Stimulated activated CD4-positive, alpha-beta T cell treated with anti-CD3 and anti-CD28 coated beads, TNF-alpha, amount 100 ng/mL, for 4 hours (primary cell): Measurements from ENCODE around the gene ESYT2.

Experiments
- DNase-seq, 3 experiments: peaks; one replicate each; pipeline ENCODE4 v3.0.0-alpha.2; 2020; ENCODE audit warnings: low read depth in 3 of 3

The ESYT2 gene

DNA sequence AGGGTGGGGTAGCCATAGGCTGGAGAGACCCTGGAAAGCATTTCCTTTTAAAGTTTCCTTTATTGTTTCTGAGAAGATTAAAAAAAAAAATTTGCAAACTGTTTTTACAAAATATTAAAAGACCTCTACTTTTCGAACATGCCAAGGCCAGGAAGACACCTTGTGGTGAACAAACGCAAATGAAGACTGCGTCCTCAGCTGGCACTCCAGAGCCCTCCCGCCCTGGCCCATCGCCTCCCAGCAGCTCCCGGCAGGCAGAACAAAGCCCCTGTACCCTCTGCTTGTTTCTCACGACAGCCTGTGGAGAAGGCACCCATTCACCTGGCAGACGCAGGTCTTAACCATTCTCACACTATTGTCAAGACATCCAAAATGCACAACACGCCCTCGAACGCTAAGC is 56.4 kb downstream of the ESYT2 start:
- DNase-seq: no peak

DNA sequence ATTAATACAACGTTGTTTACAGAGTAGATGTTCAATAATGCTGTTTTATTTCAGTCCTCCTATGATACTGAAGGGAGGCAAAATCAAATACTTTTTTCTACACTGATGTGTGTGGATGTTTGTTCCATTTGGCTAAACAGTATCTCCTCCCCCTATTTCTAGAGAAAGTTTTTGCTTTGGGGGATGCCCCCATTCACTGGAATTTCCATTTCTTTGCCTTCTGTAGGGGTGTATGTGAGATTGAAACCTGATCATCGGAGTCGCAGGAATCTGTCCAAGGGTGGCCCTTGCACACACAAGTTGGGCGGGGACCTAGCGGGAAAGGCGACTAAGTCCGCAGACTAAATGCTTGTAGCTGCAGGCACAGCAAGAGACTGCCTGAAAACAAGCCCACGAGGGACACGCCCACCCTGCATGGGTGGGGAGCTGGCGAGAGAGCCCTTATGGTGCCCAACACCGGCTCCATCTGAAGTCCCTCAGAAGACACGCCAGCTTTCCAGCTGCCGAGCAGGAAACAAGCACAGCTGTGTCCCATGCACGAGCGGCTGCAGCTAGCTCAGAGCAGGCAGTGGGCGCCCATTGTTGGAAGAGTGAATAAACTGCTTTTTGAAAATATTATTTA is 58.0 kb downstream of the ESYT2 start:
- no peak for DNase-seq

DNA sequence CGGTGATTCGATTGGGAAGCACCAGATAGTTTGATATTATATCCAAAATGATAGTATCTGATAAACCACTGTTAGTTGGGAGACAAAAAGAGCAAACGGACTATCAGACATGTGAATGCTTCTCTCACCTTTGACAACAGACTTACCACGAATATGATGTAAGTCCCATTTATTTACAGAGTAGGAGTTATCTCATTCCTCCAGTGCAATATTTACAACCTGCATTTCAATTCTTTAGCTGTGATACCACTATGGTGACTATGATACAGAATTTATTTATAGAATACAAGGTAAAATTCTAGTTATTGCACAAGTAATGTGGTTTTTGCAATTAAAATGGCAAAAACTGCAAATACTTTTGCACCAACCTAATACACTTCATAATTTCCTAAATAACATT is 61.6 kb downstream of the ESYT2 start:
- DNase-seq: no peak

DNA sequence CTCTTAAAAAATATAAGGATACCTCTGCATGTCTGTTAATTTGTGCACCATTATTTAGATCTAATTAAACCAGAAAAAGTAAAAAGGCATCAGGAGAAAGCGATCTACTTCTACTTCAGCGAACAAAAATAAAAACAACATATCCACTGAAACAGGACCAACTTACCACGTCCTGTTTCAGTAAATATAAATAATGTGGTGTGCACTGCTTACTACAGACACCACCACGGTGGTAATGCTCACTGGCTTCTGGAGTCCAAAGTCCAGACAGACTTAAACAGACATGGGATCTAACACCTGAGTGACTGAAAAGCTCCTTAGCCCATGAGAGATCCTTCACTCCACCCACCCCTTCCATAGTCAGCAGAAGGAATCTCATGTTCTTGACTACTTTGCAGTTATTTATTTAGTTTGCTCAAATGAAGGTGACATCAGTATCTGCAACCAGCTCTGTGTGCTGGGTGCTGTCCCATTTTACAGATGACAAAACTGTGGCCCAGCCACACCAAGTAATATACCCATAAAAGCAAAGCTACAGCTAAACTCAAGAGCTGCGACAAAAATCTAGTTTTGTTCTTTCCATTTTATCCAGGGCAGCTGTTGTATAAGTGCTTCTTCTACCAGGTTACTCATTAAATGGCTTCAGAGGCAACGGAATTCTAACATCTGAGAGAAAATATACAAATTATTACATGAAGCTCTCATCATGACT is 62.6 kb downstream of the ESYT2 start:
- no peak for DNase-seq

DNA sequence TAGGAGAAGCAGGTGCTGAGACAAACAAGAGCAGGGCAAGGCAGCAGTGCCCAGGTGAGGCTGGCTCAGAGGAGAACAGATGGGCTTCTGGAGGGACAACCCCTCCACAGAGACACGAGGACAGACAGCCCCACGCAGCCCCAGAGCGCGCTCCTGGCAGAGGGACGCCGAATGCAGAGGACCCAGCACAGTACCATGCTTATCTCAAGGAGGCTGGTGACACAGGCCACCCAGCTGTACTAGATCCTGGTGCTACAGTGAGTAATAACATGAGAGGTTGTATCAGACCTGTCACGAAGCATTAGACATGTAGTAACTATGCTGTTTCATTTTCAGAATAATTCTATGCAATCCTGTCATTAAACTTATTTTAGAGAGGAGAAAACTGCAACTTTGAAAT is 64.3 kb downstream of the ESYT2 start:
- DNase-seq: no peak

DNA sequence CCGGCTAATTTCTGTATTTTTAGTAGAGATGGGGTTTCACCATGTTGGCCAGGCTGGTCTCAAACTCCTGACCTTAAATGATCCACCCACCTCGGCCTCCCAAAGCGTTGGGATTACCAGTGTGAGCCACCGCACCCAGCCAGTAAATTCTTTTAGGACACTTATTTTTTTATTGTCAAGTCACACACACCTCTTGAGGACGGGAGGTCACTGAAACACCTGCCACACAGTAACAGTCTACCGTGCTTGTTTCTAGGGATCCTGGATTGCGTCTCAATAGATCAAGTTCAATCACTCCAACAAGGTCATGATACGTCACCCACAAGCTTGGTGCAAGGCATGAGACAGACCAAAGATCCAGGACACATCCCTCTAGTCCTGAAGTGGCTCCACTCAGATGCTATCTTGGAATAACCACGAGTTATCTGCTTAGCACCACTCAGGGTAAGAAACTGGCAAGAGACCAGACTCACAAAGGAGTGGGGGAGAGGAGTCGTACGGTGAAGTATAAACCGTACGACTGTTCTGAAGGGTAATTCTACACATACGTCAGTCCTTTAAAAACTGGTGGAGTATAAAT is 65.8 kb downstream of the ESYT2 start:
- DNase-seq: no peak

DNA sequence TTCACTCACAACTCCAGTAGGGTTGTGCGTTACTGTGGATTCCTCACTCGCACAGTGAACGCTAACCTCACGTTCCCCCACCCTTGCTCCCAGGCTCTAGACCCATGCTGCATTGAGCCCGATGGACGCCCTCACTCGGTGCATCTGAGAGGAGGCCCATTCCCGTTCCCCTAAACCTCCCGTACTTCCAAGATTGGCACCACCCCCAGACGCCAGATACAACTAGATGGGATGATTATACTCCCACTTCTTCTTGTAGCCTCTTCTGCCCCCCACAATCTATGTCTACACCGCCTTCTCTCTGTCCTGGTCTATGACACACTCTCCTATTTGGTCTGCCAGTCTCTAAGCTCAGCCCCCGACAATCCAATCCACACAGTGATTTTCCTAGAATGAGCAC is 67.4 kb downstream of the ESYT2 start:
- DNase-seq: no peak

DNA sequence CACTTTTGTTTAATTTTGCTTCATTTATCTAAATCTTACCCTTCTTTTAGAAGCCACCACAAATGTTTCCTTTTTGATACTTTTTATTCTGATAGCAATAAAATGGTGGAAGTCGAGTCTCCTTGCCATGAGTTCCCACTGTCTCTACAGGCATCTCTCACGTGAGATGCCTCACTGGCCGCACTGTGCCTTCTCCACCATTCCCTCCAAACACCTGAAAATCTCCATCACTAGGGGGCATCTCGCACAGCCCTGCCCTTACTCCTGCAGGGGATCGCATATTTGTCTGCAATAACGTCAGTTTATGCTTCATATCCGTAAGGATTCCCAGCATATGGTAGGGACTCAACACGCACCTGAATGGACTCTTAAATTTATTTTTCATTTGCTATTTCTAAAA is 68.4 kb downstream of the ESYT2 start:
- no peak for DNase-seq

DNA sequence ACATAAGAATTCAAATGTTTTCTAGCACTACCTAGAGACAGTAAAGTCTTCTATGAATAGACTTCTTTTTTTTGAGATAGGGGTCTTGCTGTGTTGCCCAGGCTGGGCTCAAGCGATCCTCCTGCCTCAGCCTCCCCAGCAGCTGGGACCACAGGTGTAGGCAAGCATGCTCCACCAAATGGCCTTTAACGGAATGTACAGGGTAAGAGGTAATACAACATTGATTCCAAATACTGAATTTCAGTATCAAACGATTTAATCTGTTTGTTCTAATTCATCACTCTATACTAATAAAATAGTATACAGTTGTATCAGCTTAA is 68.9 kb downstream of the ESYT2 start:
- no peak for DNase-seq

DNA sequence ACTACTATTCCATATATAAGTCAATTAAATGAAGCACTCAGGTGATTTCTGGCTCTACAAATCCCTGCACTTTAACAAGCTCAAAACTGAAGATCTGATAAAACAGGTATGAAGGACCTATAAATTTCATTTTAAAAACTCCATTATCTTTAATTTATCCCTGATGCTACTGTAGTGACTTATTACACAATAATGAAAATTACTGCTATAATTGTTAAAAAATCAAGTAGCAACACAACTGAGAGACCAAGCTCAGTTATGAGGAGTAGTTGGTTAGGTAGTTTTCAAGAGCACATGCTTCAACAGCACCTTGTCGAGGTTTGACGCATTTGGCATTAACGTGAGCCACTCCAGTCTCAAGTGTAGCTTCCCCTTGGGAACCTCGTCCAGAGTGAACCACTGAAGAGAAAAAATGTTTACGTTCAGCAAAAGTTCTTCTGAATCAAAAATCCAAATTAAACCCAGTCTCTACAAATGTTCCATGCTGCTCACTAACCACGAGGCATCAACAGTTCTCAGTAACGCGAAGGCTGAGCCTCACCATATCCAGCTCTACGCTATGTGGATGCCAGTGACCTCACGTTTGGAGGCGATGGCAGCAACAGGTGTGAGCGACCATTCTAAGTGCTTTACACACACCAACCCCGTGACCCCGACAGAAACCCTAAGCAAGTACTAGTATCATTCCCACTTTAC is 69.4 kb downstream of the ESYT2 start:
- no peak for DNase-seq

DNA sequence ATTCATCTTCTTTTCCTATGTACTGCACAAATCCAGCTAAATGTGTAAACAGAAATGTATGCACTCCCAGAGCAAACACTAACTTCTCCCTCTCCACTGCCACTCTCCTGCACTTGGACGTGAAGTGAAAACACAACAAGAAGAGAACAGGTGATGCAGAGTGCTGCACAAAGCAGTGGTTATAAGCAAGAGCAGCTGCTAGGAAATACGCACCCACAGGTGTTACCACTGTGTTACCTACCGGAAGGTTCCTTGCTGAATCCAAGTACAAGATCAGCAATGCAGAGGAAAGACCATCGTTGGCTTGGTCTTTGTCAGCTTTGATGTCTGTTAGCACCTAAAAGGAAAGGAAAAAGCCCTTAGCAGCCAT is 70.1 kb downstream of the ESYT2 start:
- DNase-seq: no peak

DNA sequence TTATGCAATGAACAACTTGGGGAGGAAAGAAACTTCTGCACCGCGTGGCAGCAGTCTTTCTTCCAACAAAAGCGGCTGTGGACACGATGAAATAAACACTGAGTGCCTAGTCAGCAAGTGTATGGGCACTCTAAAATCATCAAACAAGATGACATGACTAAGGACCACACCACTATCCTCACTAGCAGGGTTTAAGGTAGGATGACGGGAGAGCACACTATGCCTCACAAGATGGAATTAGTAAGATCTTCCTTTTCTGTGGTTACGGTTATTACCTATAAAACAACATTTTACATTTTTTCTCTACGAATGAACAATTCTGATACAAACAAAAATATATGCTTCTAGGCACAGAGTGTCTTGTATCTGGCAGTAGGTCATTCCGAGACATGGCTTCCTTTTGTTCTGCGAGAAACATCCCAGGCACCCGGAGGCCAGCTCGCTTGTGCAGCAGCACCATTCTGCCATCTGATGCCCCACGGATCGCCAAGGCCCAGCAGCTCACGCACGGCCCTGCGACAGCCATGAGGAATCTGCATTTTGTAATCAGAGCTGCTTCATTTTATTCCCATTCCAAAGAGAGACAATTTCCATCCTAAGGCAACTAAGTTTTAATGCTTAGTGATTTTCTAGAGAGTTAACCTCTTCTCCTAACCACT is 70.6 kb downstream of the ESYT2 start:
- no peak for DNase-seq

DNA sequence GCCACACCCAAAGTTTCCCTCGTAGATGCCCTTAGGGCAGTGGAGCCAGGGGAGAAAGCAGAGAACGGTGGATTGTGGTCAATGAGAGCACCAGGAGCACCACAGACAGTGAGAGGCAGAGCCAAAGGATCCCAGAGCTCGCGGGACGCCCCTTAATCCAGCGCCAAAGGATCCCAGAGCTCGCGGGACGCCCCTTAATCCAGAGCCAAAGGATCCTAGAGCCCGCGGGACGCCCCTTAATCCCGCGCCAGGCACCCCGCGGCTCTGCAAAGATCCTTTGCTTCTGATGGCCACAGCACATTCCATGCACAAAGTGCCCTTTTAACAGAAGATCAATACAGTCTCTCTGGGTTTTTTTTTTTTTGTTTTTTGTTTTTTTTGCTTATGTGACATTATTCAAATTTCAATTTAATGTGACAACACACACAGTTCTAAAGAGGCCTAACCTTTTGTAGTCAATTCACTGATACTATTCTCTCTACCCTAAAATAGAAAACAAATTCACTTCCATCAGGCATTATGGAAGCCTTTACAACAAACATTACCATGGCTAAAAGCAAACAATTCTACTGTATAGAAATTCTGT is 71.8 kb downstream of the ESYT2 start:
- DNase-seq: no peak

DNA sequence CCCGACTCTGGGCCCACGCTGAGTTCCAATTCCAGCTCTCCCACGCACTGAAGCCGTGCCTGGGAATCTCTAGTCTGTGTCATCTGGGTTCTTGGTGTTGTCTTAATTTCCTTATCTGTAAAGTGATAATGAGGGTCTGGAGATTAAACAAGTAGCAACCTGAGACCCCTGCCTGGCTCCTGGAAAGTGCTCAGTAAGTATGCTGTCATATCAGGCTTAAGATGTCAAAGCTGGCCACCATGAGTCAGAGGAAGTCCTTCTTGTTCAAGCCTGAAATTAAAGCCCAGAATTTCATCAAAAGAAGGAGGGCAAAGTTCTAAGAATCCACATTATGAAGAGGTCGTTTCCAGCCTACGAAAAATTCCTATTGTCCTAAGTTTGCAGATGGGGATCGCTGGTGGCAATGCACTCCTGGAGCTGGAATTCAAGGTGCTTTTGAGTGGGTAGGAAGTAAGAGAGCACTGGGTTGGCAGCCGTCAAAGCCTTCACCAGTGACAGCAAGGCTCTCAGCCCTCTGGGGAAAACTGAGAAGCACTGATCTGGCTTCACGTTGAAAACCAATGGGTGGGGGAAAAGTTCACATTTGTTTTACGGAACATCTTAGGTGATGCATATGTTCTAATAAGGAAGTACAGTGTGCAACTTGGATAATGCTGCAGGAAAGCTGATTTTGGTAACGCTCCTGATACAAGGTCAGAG is 74.4 kb downstream of the ESYT2 start:
- no peak for DNase-seq

DNA sequence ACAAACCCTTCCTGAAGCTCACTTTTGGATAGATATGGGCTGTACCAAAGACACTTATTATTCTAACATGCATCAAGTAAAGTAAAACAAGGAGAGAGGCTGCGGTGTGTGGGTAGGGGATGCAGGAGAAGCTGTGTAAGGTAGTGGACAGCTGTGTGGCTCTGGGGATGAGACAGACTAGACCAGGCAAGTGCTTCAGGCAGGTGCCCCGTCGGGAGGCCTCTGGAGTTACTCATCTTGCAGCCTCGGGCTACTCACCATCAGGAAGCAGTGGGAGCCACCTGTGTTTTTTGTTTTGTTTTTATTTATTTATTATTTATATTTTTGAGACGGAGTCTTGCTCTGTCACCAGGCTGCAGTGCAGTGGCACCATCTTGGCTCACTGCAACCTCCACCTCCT is 75.4 kb downstream of the ESYT2 start:
- no peak for DNase-seq

DNA sequence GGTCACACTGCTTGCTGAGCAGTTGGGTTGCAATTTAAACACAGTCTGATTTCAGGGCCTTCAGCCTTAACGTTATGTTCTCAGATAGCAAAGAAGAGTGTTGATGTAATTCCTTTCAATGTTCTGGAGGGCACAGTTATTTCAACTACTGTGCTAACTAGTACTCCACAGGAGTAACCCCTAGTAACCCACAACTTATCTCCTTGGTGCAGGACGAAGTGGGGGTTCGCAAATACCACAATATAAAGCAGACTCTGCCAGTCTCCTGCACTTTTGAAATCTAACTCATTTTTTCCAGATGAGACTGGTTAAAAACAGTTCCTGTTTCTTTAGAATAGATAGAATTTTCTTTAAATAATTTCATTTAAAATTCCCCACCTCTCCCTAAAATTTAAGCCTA is 77.6 kb downstream of the ESYT2 start:
- no peak for DNase-seq

DNA sequence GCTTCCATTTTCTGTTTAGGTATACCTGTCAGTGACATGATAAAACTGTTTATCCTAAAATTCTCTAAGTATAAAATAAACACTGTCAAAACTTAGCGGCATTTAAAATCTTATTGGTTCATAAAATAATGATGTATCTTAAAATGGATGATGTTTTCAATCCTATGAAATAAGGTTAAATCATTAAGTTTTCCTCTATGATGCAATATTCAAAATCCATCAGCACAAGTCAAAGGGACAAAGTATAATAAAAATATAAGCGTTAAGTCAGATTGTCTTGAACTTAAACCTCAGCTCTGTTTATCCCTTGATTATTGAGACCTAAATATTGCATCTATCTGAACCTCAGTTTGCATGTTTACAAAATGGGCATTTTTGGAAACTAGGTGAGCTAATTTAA is 78.1 kb downstream of the ESYT2 start:
- DNase-seq: no peak

DNA sequence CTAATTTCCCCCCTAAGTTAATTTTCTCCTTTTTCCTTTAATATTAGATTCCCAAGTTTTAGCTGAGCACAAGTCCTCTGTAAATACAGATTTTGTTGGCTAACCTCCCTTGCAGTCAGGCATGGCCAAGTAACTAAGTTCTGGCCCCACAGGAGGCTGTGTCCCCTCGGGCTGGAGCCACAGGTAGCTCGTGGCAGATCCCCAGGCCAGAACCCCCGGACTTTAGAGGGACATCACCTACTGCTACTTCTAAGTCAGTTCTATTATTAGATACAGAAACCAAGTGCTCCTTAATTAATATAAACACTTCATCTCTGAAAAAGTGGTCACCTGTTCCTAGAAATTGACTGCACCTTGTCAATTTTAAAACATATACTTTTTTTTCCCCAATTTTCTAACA is 78.6 kb downstream of the ESYT2 start:
- no peak for DNase-seq

DNA sequence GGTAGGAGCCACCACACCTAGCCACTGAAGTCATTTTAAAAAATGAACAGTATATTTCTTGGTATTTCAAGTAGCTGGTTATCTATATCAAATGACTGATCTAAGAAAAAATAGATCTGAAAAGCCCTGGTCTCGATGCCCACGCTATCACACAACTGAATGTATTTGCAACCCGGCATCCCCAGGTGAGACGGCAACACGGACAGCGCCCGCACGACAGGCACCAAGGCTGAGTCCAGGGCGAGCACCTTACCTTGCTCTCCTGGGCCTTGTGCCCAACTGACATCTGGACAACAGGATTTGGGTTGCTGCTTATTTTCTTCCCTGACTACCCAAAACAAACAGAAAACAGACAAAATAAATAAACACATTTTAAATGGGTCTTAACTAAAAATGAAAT is 79.9 kb downstream of the ESYT2 start:
- DNase-seq: no peak

DNA sequence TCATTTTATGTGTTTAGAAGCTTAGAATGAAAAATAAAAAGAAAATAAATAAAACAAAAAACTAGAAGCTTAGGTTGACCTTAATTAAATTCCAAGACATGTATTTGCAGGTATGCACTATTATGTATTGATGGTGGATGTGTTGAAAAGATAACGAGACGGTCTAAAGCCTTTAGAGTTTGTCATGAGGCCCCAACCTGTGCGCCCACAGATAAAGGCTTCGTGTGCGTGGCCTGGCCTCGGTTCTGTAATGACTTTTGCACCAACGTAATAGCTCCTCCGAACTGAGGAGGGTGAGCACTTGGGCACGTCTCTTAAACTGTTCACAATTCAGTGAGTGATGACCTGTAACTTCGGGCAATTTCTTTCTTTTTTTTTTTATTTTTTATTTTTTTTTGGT is 81.0 kb downstream of the ESYT2 start:
- no peak for DNase-seq

DNA sequence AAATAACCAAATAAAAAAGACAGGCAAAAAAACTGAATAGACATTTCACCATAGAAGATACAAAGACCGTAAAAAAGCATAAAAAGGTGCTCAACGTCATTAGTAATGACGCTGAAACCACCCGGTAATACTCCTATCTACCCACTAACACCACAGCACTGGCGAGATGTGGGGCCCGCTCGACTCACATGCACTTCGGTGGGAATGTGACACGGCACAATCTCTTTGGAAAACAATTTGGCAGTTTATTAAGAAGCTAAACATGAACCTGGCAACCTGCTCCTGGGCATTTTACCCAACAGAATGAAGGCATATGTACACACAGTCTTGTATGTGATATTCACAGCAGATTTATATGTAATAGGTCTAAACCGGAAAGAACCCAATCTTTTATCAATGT is 81.9 kb downstream of the ESYT2 start:
- no peak for DNase-seq

DNA sequence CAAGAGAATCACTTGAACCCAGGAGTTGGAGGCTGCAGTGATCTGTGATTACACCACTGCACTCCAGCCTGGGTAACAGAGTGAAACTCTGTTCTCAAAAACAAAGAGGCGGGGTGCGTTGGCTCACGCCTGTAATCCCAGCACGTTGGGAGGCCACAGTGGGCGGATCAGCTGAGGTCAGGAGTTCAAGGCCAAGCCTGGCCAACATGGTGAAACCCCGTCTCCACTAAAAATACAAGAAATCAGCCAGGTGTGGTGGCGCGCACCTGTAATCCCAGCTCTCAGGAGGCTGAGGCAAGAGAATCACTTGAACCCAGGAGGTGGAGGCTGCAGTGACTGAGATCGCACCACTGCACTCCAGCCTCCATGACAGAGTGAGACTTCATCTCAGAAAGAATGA is 82.4 kb downstream of the ESYT2 start:
- no peak for DNase-seq
